Measurements from ENCODE around the gene OSER1.

The OSER1 gene

GRCh38 chr20:44210406-44211176, at the start of gene OSER1:
Gene OSER1, minus strand, starts transcription at chr20:44210771. Its CDS starts 3,814 bp downstream, at chr20:44206957.
- peak within 1 kb of the TSS; percentile 94 for H3K4me3 ChIP-seq (ENCODE audit: low read depth, low read length)

GRCh38 chr20:44258226-44258890, 47.8 kb upstream of the OSER1 start:
- H3K36me3 ChIP-seq (ENCODE audit: control insufficient read depth, insufficient read depth, low read length) = no peaks in the 10 kb centered on the region
- H3K27me3 ChIP-seq (ENCODE audit: control insufficient read depth, insufficient read depth, low read length) = no peaks in the 10 kb centered on the region
- H3K4me1 ChIP-seq (ENCODE audit: control insufficient read depth, insufficient read depth, low read length) = peaks cover 4% of the 10 kb centered on the region; the same call in 1 of the 2 replicates
- H3K9me3 ChIP-seq (ENCODE audit: control insufficient read depth, insufficient read depth, low read length) = no peaks in the 10 kb centered on the region
- H3K4me3 ChIP-seq (ENCODE audit: low read depth, low read length) = no peak overlapping the region
- no peak overlapping the region for H3K27ac ChIP-seq (ENCODE audit: low read depth, low read length)
- no peak overlapping the region for H3K9ac ChIP-seq (ENCODE audit: low read depth, low read length)

More at GRCh38 chr20:44210406-44211176, at the start of gene OSER1:
- Histone ChIP-seq H3K27me3 (ENCODE audit: control insufficient read depth, insufficient read depth, low read length) (no peaks in the 10 kb centered on the region), H3K36me3 (ENCODE audit: control insufficient read depth, insufficient read depth, low read length) (peaks cover 15% of the 10 kb centered on the region), H3K9me3 (ENCODE audit: control insufficient read depth, insufficient read depth, low read length) (no peaks in the 10 kb centered on the region), H3K4me1 (ENCODE audit: control insufficient read depth, insufficient read depth, low read length) (peaks cover 29% of the 10 kb centered on the region), H3K9ac (ENCODE audit: low read depth, low read length) (peak within 1 kb of the TSS; percentile 94), H3K27ac (ENCODE audit: low read depth, low read length) (peak within 1 kb of the TSS; percentile 99)

GRCh38 chr20:44256961-44257360, 46.4 kb upstream of the OSER1 start:
- H3K27ac ChIP-seq (ENCODE audit: low read depth, low read length) = no peak overlapping the region
- H3K9ac ChIP-seq (ENCODE audit: low read depth, low read length) = no peak overlapping the region
- no peaks in the 10 kb centered on the region for H3K27me3 ChIP-seq (ENCODE audit: control insufficient read depth, insufficient read depth, low read length)
- no peaks in the 10 kb centered on the region for H3K36me3 ChIP-seq (ENCODE audit: control insufficient read depth, insufficient read depth, low read length)
- no peak overlapping the region for H3K4me3 ChIP-seq (ENCODE audit: low read depth, low read length)
- peaks cover 9% of the 10 kb centered on the region; the same call in 1 of the 2 replicates for H3K4me1 ChIP-seq (ENCODE audit: control insufficient read depth, insufficient read depth, low read length)
- no peaks in the 10 kb centered on the region for H3K9me3 ChIP-seq (ENCODE audit: control insufficient read depth, insufficient read depth, low read length)

GRCh38 chr20:44255942-44256341, 45.4 kb upstream of the OSER1 start:
- H3K9ac ChIP-seq (ENCODE audit: low read depth, low read length) = no peak overlapping the region
- H3K27me3 ChIP-seq (ENCODE audit: control insufficient read depth, insufficient read depth, low read length) = no peaks in the 10 kb centered on the region
- no peaks in the 10 kb centered on the region for H3K9me3 ChIP-seq (ENCODE audit: control insufficient read depth, insufficient read depth, low read length)
- no peaks in the 10 kb centered on the region for H3K36me3 ChIP-seq (ENCODE audit: control insufficient read depth, insufficient read depth, low read length)
- no peak overlapping the region for H3K4me3 ChIP-seq (ENCODE audit: low read depth, low read length)
- no peak overlapping the region for H3K27ac ChIP-seq (ENCODE audit: low read depth, low read length)
- H3K4me1 ChIP-seq (ENCODE audit: control insufficient read depth, insufficient read depth, low read length) = peaks cover 9% of the 10 kb centered on the region; the same call in 1 of the 2 replicates

GRCh38 chr20:44254073-44254472, 43.5 kb upstream of the OSER1 start:
- H3K36me3 ChIP-seq (ENCODE audit: control insufficient read depth, insufficient read depth, low read length) = no peaks in the 10 kb centered on the region
- H3K4me1 ChIP-seq (ENCODE audit: control insufficient read depth, insufficient read depth, low read length) = peaks cover 9% of the 10 kb centered on the region; the same call in 1 of the 2 replicates
- H3K9ac ChIP-seq (ENCODE audit: low read depth, low read length) = no peak overlapping the region
- H3K27ac ChIP-seq (ENCODE audit: low read depth, low read length) = no peak overlapping the region
- no peak overlapping the region for H3K4me3 ChIP-seq (ENCODE audit: low read depth, low read length)
- no peaks in the 10 kb centered on the region for H3K9me3 ChIP-seq (ENCODE audit: control insufficient read depth, insufficient read depth, low read length)
- H3K27me3 ChIP-seq (ENCODE audit: control insufficient read depth, insufficient read depth, low read length) = no peaks in the 10 kb centered on the region

- Histone ChIP-seq H3K4me1 (ENCODE audit: control insufficient read depth, insufficient read depth, low read length) (peaks cover 9% of the 10 kb centered on the region; the same call in 1 of the 2 replicates), H3K36me3 (ENCODE audit: control insufficient read depth, insufficient read depth, low read length) (no peaks in the 10 kb centered on the region), H3K4me3 (ENCODE audit: low read depth, low read length) (no peak overlapping the region), H3K27me3 (ENCODE audit: control insufficient read depth, insufficient read depth, low read length) (no peaks in the 10 kb centered on the region), H3K9ac (ENCODE audit: low read depth, low read length) (no peak overlapping the region), H3K27ac (ENCODE audit: low read depth, low read length) (no peak overlapping the region), H3K9me3 (ENCODE audit: control insufficient read depth, insufficient read depth, low read length) (no peaks in the 10 kb centered on the region)
These were observed 43.0 kb upstream of the OSER1 start for GRCh38 chr20:44253528-44253927.

- peaks cover 6% of the 10 kb centered on the region for H3K27me3 ChIP-seq (ENCODE audit: control insufficient read depth, insufficient read depth, low read length)
- H3K4me1 ChIP-seq (ENCODE audit: control insufficient read depth, insufficient read depth, low read length) = peaks cover 9% of the 10 kb centered on the region; the same call in 1 of the 2 replicates
- no peaks in the 10 kb centered on the region for H3K9me3 ChIP-seq (ENCODE audit: control insufficient read depth, insufficient read depth, low read length)
- no peak overlapping the region for H3K27ac ChIP-seq (ENCODE audit: low read depth, low read length)
- H3K36me3 ChIP-seq (ENCODE audit: control insufficient read depth, insufficient read depth, low read length) = no peaks in the 10 kb centered on the region
- H3K9ac ChIP-seq (ENCODE audit: low read depth, low read length) = no peak overlapping the region
- no peak overlapping the region for H3K4me3 ChIP-seq (ENCODE audit: low read depth, low read length)
These were observed 40.7 kb upstream of the OSER1 start for GRCh38 chr20:44251284-44251683.

- H3K27ac ChIP-seq (ENCODE audit: low read depth, low read length) = no peak overlapping the region
These were observed 37.8 kb upstream of the OSER1 start for GRCh38 chr20:44248410-44248759.

GRCh38 chr20:44247586-44248409, 37.2 kb upstream of the OSER1 start:
- peak overlapping the region; percentile 76 for H3K4me3 ChIP-seq (ENCODE audit: low read depth, low read length)
- no peak overlapping the region for H3K9ac ChIP-seq (ENCODE audit: low read depth, low read length)
- peaks cover 8% of the 10 kb centered on the region for H3K27me3 ChIP-seq (ENCODE audit: control insufficient read depth, insufficient read depth, low read length)
- H3K4me1 ChIP-seq (ENCODE audit: control insufficient read depth, insufficient read depth, low read length) = no peaks in the 10 kb centered on the region
- H3K27ac ChIP-seq (ENCODE audit: low read depth, low read length) = no peak overlapping the region
- no peaks in the 10 kb centered on the region for H3K9me3 ChIP-seq (ENCODE audit: control insufficient read depth, insufficient read depth, low read length)
- no peaks in the 10 kb centered on the region for H3K36me3 ChIP-seq (ENCODE audit: control insufficient read depth, insufficient read depth, low read length)

More at GRCh38 chr20:44248410-44248759, 37.8 kb upstream of the OSER1 start:
- Histone ChIP-seq H3K4me1 (ENCODE audit: control insufficient read depth, insufficient read depth, low read length) (peaks cover 5% of the 10 kb centered on the region; the same call in 1 of the 2 replicates), H3K27me3 (ENCODE audit: control insufficient read depth, insufficient read depth, low read length) (peaks cover 8% of the 10 kb centered on the region), H3K9me3 (ENCODE audit: control insufficient read depth, insufficient read depth, low read length) (no peaks in the 10 kb centered on the region), H3K9ac (ENCODE audit: low read depth, low read length) (no peak overlapping the region), H3K4me3 (ENCODE audit: low read depth, low read length) (peak overlapping the region; percentile 76; the same call in 1 of the 2 replicates), H3K36me3 (ENCODE audit: control insufficient read depth, insufficient read depth, low read length) (no peaks in the 10 kb centered on the region)

GRCh38 chr20:44247131-44247571, 36.6 kb upstream of the OSER1 start, which contains the start of gene GDAP1L1:
Gene GDAP1L1, plus strand, starts transcription at chr20:44247308. Its CDS starts 27 bp downstream, at chr20:44247335.
- Histone ChIP-seq H3K4me1 (ENCODE audit: control insufficient read depth, insufficient read depth, low read length) (no peaks in the 10 kb centered on the region), H3K4me3 (ENCODE audit: low read depth, low read length) (peak within 1 kb of the TSS; percentile 76), H3K27me3 (ENCODE audit: control insufficient read depth, insufficient read depth, low read length) (peaks cover 8% of the 10 kb centered on the region), H3K27ac (ENCODE audit: low read depth, low read length) (no peak within 1 kb of the TSS), H3K9ac (ENCODE audit: low read depth, low read length) (no peak within 1 kb of the TSS), H3K36me3 (ENCODE audit: control insufficient read depth, insufficient read depth, low read length) (no peaks in the 10 kb centered on the region), H3K9me3 (ENCODE audit: control insufficient read depth, insufficient read depth, low read length) (no peaks in the 10 kb centered on the region)
